ENCODE data around the gene SOX15.
A peak's percentile ranks its signal among the peaks of the same experiment; 100 is the strongest.

The SOX15 gene

GRCh38 chr17:7579001-7579833 lies 10.7 kb downstream of the SOX15 start, which contains the start of gene CD68:
Gene CD68 (plus strand): TSS chr17:7579638. CDS start chr17:7579678, 40 bp downstream.
- Histone ChIP-seq H3K79me2 (ENCODE audit: control insufficient read depth, insufficient read depth, low read length, poor library complexity) (peaks cover 6% of the 10 kb centered on the region), H4K12ac (ENCODE audit: low read depth, low read length) (peak within 1 kb of the TSS; percentile 9), H3K4me3 (ENCODE audit: low read depth, low read length) (no peak within 1 kb of the TSS), H2BK5ac (ENCODE audit: low read depth, low read length, poor library complexity) (no peak within 1 kb of the TSS), H3K18ac (ENCODE audit: low read length) (no peak within 1 kb of the TSS), H3K27ac (ENCODE audit: low read depth, low read length) (peak within 1 kb of the TSS; percentile 4), H3K4me1 (ENCODE audit: control insufficient read depth in 1 of 2, insufficient read depth in 2 of 2, low read length in 2 of 2) (peaks cover 9 to 15% of the 10 kb centered on the region in 2 experiments), H2BK12ac (ENCODE audit: low read length) (no peak within 1 kb of the TSS), H3K9ac (ENCODE audit: low read length) (no peak within 1 kb of the TSS), H3K14ac (ENCODE audit: low read length) (no peak within 1 kb of the TSS), H3K23ac (ENCODE audit: low read length) (no peak within 1 kb of the TSS), H3K4me2 (ENCODE audit: low read length) (no peak within 1 kb of the TSS), H2BK120ac (ENCODE audit: insufficient read depth, low read length, poor library complexity) (no peak within 1 kb of the TSS), H3K79me1 (ENCODE audit: low read length) (peaks cover 12% of the 10 kb centered on the region), H3K9me3 (ENCODE audit: insufficient read depth, low read depth, low read length) (peaks cover 2% of the 10 kb centered on the region), H2AK5ac (ENCODE audit: low read length) (no peak within 1 kb of the TSS), H3K4ac (ENCODE audit: low read depth, low read length) (no peak within 1 kb of the TSS), H3K36me3 (ENCODE audit: control insufficient read depth in 1 of 2, insufficient read depth in 2 of 2, low read length in 2 of 2) (peaks cover 34 to 54% of the 10 kb centered on the region in 2 experiments), H4K91ac (ENCODE audit: low read depth, low read length) (no peak within 1 kb of the TSS), H3K27me3 (ENCODE audit: insufficient read depth, low read length) (no peaks in the 10 kb centered on the region), H4K8ac (ENCODE audit: low read depth, low read length) (peak within 1 kb of the TSS; percentile 15), H2AFZ (ENCODE audit: insufficient read depth, low read length, poor library complexity) (no peak within 1 kb of the TSS)
- no CpG with 5 or more reads among the region's 7 CpGs for WGBS (ENCODE audit: extremely low coverage, insufficient coverage, insufficient read length)
- DNase-seq = peak; percentile 88 to 93

- no peak overlapping the region for H3K27ac ChIP-seq (ENCODE audit: low read depth, low read length)
- no peak overlapping the region for H3K4me2 ChIP-seq (ENCODE audit: low read length)
Measured at GRCh38 chr17:7577327-7578199, 12.3 kb downstream of the SOX15 start.

GRCh38 chr17:7576432-7576937 lies 13.4 kb downstream of the SOX15 start:
- Histone ChIP-seq H3K27ac (ENCODE audit: low read depth, low read length) (no peak overlapping the region), H4K91ac (ENCODE audit: low read depth, low read length) (no peak overlapping the region), H3K9ac (ENCODE audit: low read length) (no peak overlapping the region), H3K9me3 (ENCODE audit: insufficient read depth, low read depth, low read length) (peaks cover 4% of the 10 kb centered on the region), H2AK5ac (ENCODE audit: low read length) (no peak overlapping the region), H3K18ac (ENCODE audit: low read length) (no peak overlapping the region), H3K36me3 (ENCODE audit: control insufficient read depth in 1 of 2, insufficient read depth in 2 of 2, low read length in 2 of 2) (peaks cover 39 to 59% of the 10 kb centered on the region in 2 experiments), H3K23ac (ENCODE audit: low read length) (no peak overlapping the region), H3K14ac (ENCODE audit: low read length) (no peak overlapping the region), H3K4me3 (ENCODE audit: low read depth, low read length) (no peak overlapping the region), H3K4ac (ENCODE audit: low read depth, low read length) (no peak overlapping the region), H4K8ac (ENCODE audit: low read depth, low read length) (no peak overlapping the region), H2BK5ac (ENCODE audit: low read depth, low read length, poor library complexity) (no peak overlapping the region), H2BK12ac (ENCODE audit: low read length) (no peak overlapping the region), H3K79me2 (ENCODE audit: control insufficient read depth, insufficient read depth, low read length, poor library complexity) (peaks cover 14% of the 10 kb centered on the region), H2AFZ (ENCODE audit: insufficient read depth, low read length, poor library complexity) (no peak overlapping the region), H2BK120ac (ENCODE audit: insufficient read depth, low read length, poor library complexity) (no peak overlapping the region), H3K79me1 (ENCODE audit: low read length) (peaks cover 12% of the 10 kb centered on the region), H3K27me3 (ENCODE audit: insufficient read depth, low read length) (no peaks in the 10 kb centered on the region), H3K4me2 (ENCODE audit: low read length) (no peak overlapping the region), H4K12ac (ENCODE audit: low read depth, low read length) (no peak overlapping the region), H3K4me1 (ENCODE audit: control insufficient read depth in 1 of 2, insufficient read depth in 2 of 2, low read length in 2 of 2) (peaks cover 2 to 15% of the 10 kb centered on the region in 2 experiments)
- no CpG with 5 or more reads among the region's 14 CpGs for WGBS (ENCODE audit: extremely low coverage, insufficient coverage, insufficient read length)
- DNase-seq = no peak

More at GRCh38 chr17:7577327-7578199, 12.3 kb downstream of the SOX15 start:
- H3K36me3 ChIP-seq (ENCODE audit: control insufficient read depth in 1 of 2, insufficient read depth in 2 of 2, low read length in 2 of 2) = peaks cover 39 to 59% of the 10 kb centered on the region in 2 experiments
- no peak overlapping the region for H3K18ac ChIP-seq (ENCODE audit: low read length)
- H3K23ac ChIP-seq (ENCODE audit: low read length) = no peak overlapping the region
- H3K27me3 ChIP-seq (ENCODE audit: insufficient read depth, low read length) = no peaks in the 10 kb centered on the region
- no peak overlapping the region for H2AK5ac ChIP-seq (ENCODE audit: low read length)
- H3K4me1 ChIP-seq (ENCODE audit: control insufficient read depth in 1 of 2, insufficient read depth in 2 of 2, low read length in 2 of 2) = peaks cover 2 to 11% of the 10 kb centered on the region in 2 experiments
- H3K4me3 ChIP-seq (ENCODE audit: low read depth, low read length) = no peak overlapping the region
- DNase-seq = no peak
- H3K79me2 ChIP-seq (ENCODE audit: control insufficient read depth, insufficient read depth, low read length, poor library complexity) = peaks cover 14% of the 10 kb centered on the region
- peaks cover 4% of the 10 kb centered on the region for H3K9me3 ChIP-seq (ENCODE audit: insufficient read depth, low read depth, low read length)
- no CpG with 5 or more reads among the region's 17 CpGs for WGBS (ENCODE audit: extremely low coverage, insufficient coverage, insufficient read length)
- H3K79me1 ChIP-seq (ENCODE audit: low read length) = peaks cover 8% of the 10 kb centered on the region
- no peak overlapping the region for H4K8ac ChIP-seq (ENCODE audit: low read depth, low read length)
- H2AFZ ChIP-seq (ENCODE audit: insufficient read depth, low read length, poor library complexity) = no peak overlapping the region
- no peak overlapping the region for H2BK5ac ChIP-seq (ENCODE audit: low read depth, low read length, poor library complexity)
- no peak overlapping the region for H2BK12ac ChIP-seq (ENCODE audit: low read length)
- no peak overlapping the region for H4K12ac ChIP-seq (ENCODE audit: low read depth, low read length)
- no peak overlapping the region for H3K14ac ChIP-seq (ENCODE audit: low read length)
- H3K4ac ChIP-seq (ENCODE audit: low read depth, low read length) = no peak overlapping the region
- no peak overlapping the region for H2BK120ac ChIP-seq (ENCODE audit: insufficient read depth, low read length, poor library complexity)
- H3K9ac ChIP-seq (ENCODE audit: low read length) = no peak overlapping the region
- H4K91ac ChIP-seq (ENCODE audit: low read depth, low read length) = no peak overlapping the region

- Histone ChIP-seq H3K4me3 (ENCODE audit: low read depth, low read length) (no peak overlapping the region), H2BK5ac (ENCODE audit: low read depth, low read length, poor library complexity) (no peak overlapping the region), H3K27ac (ENCODE audit: low read depth, low read length) (no peak overlapping the region), H3K79me2 (ENCODE audit: control insufficient read depth, insufficient read depth, low read length, poor library complexity) (peaks cover 14% of the 10 kb centered on the region), H3K9me3 (ENCODE audit: insufficient read depth, low read depth, low read length) (peaks cover 2% of the 10 kb centered on the region), H4K91ac (ENCODE audit: low read depth, low read length) (no peak overlapping the region), H3K4me1 (ENCODE audit: control insufficient read depth in 1 of 2, insufficient read depth in 2 of 2, low read length in 2 of 2) (peaks cover 2 to 15% of the 10 kb centered on the region in 2 experiments), H3K14ac (ENCODE audit: low read length) (no peak overlapping the region), H3K4me2 (ENCODE audit: low read length) (no peak overlapping the region), H3K27me3 (ENCODE audit: insufficient read depth, low read length) (no peaks in the 10 kb centered on the region), H3K4ac (ENCODE audit: low read depth, low read length) (no peak overlapping the region), H3K18ac (ENCODE audit: low read length) (no peak overlapping the region), H3K9ac (ENCODE audit: low read length) (no peak overlapping the region), H2AFZ (ENCODE audit: insufficient read depth, low read length, poor library complexity) (no peak overlapping the region), H2BK12ac (ENCODE audit: low read length) (no peak overlapping the region), H2BK120ac (ENCODE audit: insufficient read depth, low read length, poor library complexity) (no peak overlapping the region), H3K79me1 (ENCODE audit: low read length) (peaks cover 12% of the 10 kb centered on the region), H4K12ac (ENCODE audit: low read depth, low read length) (no peak overlapping the region), H4K8ac (ENCODE audit: low read depth, low read length) (no peak overlapping the region), H3K36me3 (ENCODE audit: control insufficient read depth in 1 of 2, insufficient read depth in 2 of 2, low read length in 2 of 2) (peaks cover 42 to 63% of the 10 kb centered on the region in 2 experiments), H2AK5ac (ENCODE audit: low read length) (no peak overlapping the region), H3K23ac (ENCODE audit: low read length) (no peak overlapping the region)
- DNase-seq = no peak
- WGBS (ENCODE audit: extremely low coverage, insufficient coverage, insufficient read length) = no CpG with 5 or more reads among the region's 7 CpGs
Measured at GRCh38 chr17:7575959-7576358, 13.9 kb downstream of the SOX15 start.
